Astrocyte (in vitro differentiated cells and primary cell): Measurements from ENCODE around the gene FNDC7.

Source experiments
- CTCF ChIP-seq: IDR thresholded peaks from 2 replicates; pipeline ENCODE4 v1.5.1; 2011; ENCODE audit warnings: low read depth, mild to moderate bottlenecking, inconsistent platforms, low read length, moderate library complexity; ENCODE audit not compliant: insufficient read depth
- EZH2 ChIP-seq: IDR thresholded peaks from 2 replicates; pipeline ENCODE4 v1.6.1; 2012; ENCODE audit warnings: mild to moderate bottlenecking, low read length, inconsistent platforms; ENCODE audit not compliant: insufficient read depth

GRCh38 chr1:108746382-108747170, 33.9 kb downstream of the FNDC7 start, which contains the start of gene STXBP3:
- TF ChIP-seq CTCF (peak; percentile 92), EZH2 (no peak)
